ENCODE results near the gene MSI2. TPM values are rescaled to one million over a fixed set of nuclear protein-coding genes. Genes with fewer than 3 reads are reported as not detected.

The MSI2 gene
- total and polyA plus RNA-seq, 2 donors (not counting 1 experiment from before 2014, with no cell fraction given) = 16.1 to 196 TPM

GRCh38 chr17:57490111-57490845 lies 234.0 kb downstream of the MSI2 start:
- Histone ChIP-seq H3K4me3 (ENCODE audit: control extremely low read depth in 1 of 5, extremely low read depth in 1 of 5, insufficient read depth in 1 of 5, low read depth in 2 of 5, low read length in 4 of 5) (no peak overlapping the region), H3K9me3 (ENCODE audit: control extremely low read depth in 1 of 3, control insufficient read depth in 2 of 3, insufficient read depth in 1 of 3, low read length in 2 of 3) (no peaks in the 10 kb centered on the region), H2AFZ (ENCODE audit: insufficient read depth, low read depth, low read length, poor library complexity, severe bottlenecking) (no peak overlapping the region), H3K4me1 (ENCODE audit: control insufficient read depth in 2 of 2, insufficient read depth in 2 of 2, low read length in 2 of 2) (peaks cover 35 to 43% of the 10 kb centered on the region in 2 donors), H3K79me2 (ENCODE audit: control insufficient read depth, insufficient read depth, low read length) (peaks cover 75% of the 10 kb centered on the region), H3K36me3 (replicated peaks in 1 of 2; ENCODE audit: control extremely low read depth in 1 of 2, control insufficient read depth in 1 of 2, extremely low read depth in 1 of 2, insufficient read depth in 2 of 2, low read length in 1 of 2) (no peaks in the 10 kb centered on the region), H4K20me1 (ENCODE audit: control insufficient read depth, insufficient read depth, low read length, poor library complexity, severe bottlenecking) (peaks cover 11% of the 10 kb centered on the region), H3K27me3 (replicated peaks in 1 of 4; ENCODE audit: control extremely low read depth in 1 of 4, control insufficient read depth in 3 of 4, insufficient read depth in 4 of 4, low read length in 3 of 4) (no peaks in the 10 kb centered on the region), H3K4me2 (replicated peaks; ENCODE audit: low read depth, low read length, poor library complexity, severe bottlenecking) (no peak overlapping the region), H3K27ac (ENCODE audit: low read length in 2 of 2) (no peak overlapping the region), H3K9ac (ENCODE audit: low read length) (no peak overlapping the region)
- H3K27ac Mint-ChIP-seq = no peak overlapping the region
- no peak for ATAC-seq (ENCODE audit: low read depth)
- 100% methylated on average over 3 of the region's 4 CpGs for WGBS (ENCODE audit: insufficient coverage)
- TF ChIP-seq EZH2 (IDR thresholded peaks at IDR 0.05; ENCODE audit: borderline replicate concordance, insufficient read depth, low read depth, low read length, poor library complexity, severe bottlenecking) (no peak), CTCF (IDR thresholded peaks at IDR 0.05) (no peak)
- peaks cover 56% of the 10 kb centered on the region for H3K4me1 Mint-ChIP-seq
- H3K4me3 Mint-ChIP-seq = no peak overlapping the region
- CTCF ChIA-PET = no interaction called here
- no peak for DNase-seq
- no peaks in the 10 kb centered on the region for H3K9me3 Mint-ChIP-seq (ENCODE audit: insufficient read depth)
- H3K27me3 Mint-ChIP-seq = no peaks in the 10 kb centered on the region
- POLR2A ChIA-PET = no interaction called here
- intact Hi-C loops (cut with micrococcal nuclease) = no loop called here

- Mint-ChIP-seq H3K27me3 (no peaks in the 10 kb centered on the region), H3K4me3 (no peak overlapping the region), H3K4me1 (peaks cover 55% of the 10 kb centered on the region), H3K27ac (no peak overlapping the region), H3K9me3 (ENCODE audit: insufficient read depth) (no peaks in the 10 kb centered on the region)
- peaks cover 75% of the 10 kb centered on the region for H3K79me2 ChIP-seq (ENCODE audit: control insufficient read depth, insufficient read depth, low read length)
- H3K4me3 ChIP-seq (ENCODE audit: control extremely low read depth in 1 of 5, extremely low read depth in 1 of 5, insufficient read depth in 1 of 5, low read depth in 2 of 5, low read length in 4 of 5) = no peak overlapping the region
- ATAC-seq (ENCODE audit: low read depth) (no peak), DNase-seq (no peak)
- intact Hi-C loops (cut with micrococcal nuclease) = no loop called here
- POLR2A ChIA-PET = no interaction called here
- peaks cover 11% of the 10 kb centered on the region for H4K20me1 ChIP-seq (ENCODE audit: control insufficient read depth, insufficient read depth, low read length, poor library complexity, severe bottlenecking)
- TF ChIP-seq CTCF (IDR thresholded peaks at IDR 0.05) = no peak
- TF ChIP-seq EZH2 (IDR thresholded peaks at IDR 0.05; ENCODE audit: borderline replicate concordance, insufficient read depth, low read depth, low read length, poor library complexity, severe bottlenecking) = no peak
- H3K27me3 ChIP-seq (replicated peaks in 1 of 4; ENCODE audit: control extremely low read depth in 1 of 4, control insufficient read depth in 3 of 4, insufficient read depth in 4 of 4, low read length in 3 of 4) = no peaks in the 10 kb centered on the region
- no peak overlapping the region for H2AFZ ChIP-seq (ENCODE audit: insufficient read depth, low read depth, low read length, poor library complexity, severe bottlenecking)
- no peaks in the 10 kb centered on the region for H3K36me3 ChIP-seq (replicated peaks in 1 of 2; ENCODE audit: control extremely low read depth in 1 of 2, control insufficient read depth in 1 of 2, extremely low read depth in 1 of 2, insufficient read depth in 2 of 2, low read length in 1 of 2)
- no peak overlapping the region for H3K9ac ChIP-seq (ENCODE audit: low read length)
- H3K4me2 ChIP-seq (replicated peaks; ENCODE audit: low read depth, low read length, poor library complexity, severe bottlenecking) = no peak overlapping the region
- no peaks in the 10 kb centered on the region for H3K9me3 ChIP-seq (ENCODE audit: control extremely low read depth in 1 of 3, control insufficient read depth in 2 of 3, insufficient read depth in 1 of 3, low read length in 2 of 3)
- peaks cover 29 to 37% of the 10 kb centered on the region in 2 donors for H3K4me1 ChIP-seq (ENCODE audit: control insufficient read depth in 2 of 2, insufficient read depth in 2 of 2, low read length in 2 of 2)
- CTCF ChIA-PET = no interaction called here
- WGBS (ENCODE audit: insufficient coverage) = 96% methylated on average over 10 of the region's 12 CpGs
- H3K27ac ChIP-seq (ENCODE audit: low read length in 2 of 2) = no peak overlapping the region
Observed at GRCh38 chr17:57490890-57491289, 234.6 kb downstream of the MSI2 start.

Measured in B cell (primary cell).